Activated CD8-positive, alpha-beta memory T cell treated with anti-CD3 and anti-CD28 coated beads for 48 hours (primary cell): Measurements from ENCODE around the gene STK11IP.

Experiments
- DNase-seq, 3 experiments: peaks; one replicate each; pipeline ENCODE4 v3.0.0-alpha.2; 2020; ENCODE audit warnings: low read depth in 2 of 3, low spot score in 2 of 3

STK11IP gene, protein sequence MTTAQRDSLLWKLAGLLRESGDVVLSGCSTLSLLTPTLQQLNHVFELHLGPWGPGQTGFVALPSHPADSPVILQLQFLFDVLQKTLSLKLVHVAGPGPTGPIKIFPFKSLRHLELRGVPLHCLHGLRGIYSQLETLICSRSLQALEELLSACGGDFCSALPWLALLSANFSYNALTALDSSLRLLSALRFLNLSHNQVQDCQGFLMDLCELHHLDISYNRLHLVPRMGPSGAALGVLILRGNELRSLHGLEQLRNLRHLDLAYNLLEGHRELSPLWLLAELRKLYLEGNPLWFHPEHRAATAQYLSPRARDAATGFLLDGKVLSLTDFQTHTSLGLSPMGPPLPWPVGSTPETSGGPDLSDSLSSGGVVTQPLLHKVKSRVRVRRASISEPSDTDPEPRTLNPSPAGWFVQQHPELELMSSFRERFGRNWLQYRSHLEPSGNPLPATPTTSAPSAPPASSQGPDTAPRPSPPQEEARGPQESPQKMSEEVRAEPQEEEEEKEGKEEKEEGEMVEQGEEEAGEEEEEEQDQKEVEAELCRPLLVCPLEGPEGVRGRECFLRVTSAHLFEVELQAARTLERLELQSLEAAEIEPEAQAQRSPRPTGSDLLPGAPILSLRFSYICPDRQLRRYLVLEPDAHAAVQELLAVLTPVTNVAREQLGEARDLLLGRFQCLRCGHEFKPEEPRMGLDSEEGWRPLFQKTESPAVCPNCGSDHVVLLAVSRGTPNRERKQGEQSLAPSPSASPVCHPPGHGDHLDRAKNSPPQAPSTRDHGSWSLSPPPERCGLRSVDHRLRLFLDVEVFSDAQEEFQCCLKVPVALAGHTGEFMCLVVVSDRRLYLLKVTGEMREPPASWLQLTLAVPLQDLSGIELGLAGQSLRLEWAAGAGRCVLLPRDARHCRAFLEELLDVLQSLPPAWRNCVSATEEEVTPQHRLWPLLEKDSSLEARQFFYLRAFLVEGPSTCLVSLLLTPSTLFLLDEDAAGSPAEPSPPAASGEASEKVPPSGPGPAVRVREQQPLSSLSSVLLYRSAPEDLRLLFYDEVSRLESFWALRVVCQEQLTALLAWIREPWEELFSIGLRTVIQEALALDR

DNA sequence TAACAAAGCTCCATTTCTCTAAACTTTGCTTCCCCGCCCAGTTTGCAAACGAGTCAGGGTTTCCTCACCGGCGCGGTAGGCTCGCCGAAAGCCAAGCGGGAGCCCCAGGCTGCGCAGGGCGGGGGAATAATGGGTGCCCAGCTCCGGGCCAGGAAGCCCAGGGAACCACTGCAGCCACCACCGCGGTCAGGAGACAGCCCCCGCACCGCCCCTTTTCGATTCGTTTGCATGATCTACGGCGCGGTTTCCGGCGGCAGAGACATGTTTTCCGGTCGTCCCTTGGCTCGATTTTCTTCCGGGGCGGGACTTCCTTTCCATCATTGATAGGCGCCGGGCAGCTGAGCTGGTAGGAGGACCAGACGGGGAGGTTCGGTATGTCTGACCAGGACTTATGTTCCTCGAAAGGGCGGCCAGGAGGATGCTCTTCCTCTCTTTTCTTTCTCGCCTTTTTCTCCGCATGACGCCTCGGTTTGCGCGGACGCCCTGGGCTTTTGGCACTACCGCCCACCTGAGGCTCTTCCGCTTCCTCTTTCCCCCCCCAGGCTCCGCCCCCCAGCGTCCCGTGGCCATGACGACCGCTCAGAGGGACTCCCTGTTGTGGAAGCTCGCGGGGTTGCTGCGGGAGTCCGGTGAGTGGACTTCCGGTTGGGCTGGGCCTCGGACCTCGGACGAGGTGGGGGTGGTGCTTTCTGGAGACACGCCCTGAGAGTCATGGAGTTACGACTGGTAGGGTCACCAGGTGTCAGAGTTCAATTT, at the start of gene STK11IP:
Gene STK11IP (plus strand): TSS at position 306 of the 756 bp plus-strand sequence. CDS start 263 bp downstream, at position 569.
- DNase-seq: peak; percentile 72 to 81 (median 79)

DNA sequence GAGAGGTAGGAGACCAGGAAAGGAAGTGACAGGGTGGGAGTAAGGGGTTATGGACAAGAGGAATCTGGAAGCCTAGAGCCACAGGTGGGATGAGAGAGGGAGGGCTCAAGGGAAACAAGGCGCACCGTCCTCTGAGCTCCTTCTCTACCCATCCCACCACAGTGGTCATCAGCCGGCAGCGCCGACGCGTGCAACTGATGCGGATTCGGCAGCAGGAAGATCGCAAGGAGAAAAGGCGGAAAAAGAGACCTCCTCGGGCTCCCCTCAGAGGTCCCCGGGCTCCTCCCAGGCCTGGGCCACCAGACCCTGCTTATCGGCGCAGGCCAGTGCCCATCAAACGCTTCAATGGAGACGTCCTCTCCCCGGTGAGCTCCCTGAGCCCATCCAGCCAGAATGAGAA, 48.7 kb upstream of the STK11IP start:
- DNase-seq: no peak

DNA sequence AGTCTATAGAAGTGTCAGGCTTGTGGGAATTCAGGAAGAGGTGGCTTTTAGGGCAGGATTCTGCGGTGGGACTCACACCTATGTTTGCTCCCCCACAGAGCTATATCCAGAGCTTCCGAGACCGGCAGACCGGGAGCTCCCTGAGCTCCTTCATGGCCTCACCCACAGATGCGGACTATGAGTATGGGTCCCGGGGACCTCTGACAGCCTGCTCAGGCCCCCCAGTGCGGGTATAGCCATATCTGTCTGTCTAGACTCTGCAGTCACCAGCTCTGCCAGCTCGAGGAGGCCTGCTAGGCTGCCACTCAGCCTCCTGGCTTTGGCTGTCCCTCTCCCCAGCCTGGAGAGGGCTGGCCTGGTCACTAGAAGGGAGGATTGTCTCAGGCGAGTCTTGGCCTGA, 48.0 kb upstream of the STK11IP start:
- no peak for DNase-seq

DNA sequence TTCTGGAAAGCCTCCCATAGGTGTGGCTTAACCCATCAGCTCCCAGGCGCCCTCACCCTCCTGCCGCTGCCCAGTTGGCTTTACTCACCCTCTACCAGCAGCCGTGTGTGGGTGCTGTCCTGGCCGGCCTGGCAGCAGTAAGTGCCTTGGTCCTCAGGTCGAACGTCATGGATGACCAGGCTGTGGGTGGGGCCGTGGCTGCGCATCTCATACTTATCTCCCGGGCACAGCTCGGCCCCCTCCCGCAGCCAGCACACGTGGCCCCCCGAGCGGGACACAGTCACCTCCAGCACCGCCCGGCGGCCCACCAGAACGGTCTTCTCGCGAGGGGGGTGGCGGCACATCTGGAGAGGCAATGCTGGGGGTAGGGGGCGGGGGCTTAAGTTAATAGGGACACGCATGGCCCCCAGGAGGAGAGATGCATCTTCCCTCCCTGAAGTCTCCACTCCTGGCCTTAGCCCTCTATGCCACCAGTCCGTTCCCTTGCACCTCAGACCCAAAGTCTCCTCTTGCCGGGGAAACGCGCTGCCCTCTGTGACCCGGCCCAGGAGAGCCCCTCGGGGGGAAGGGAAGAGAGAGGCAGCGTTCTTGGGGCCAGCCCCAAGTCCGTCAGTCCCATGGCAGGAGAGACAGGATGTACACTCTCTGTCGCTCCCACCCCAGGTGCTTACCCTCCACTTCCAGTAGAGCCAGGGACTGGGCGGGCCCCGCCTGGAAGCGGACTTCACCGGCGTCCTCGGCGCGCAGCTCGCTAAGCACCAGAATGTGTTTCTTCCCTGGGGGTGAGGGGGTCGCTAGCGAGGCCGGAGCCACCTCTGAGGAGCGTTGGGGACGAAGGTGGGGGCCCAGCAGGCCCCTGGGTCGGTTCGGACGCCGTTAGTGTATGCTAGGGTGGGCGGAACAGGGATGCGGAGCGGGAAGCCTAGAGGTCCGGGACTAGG, 45.9 kb upstream of the STK11IP start:
- DNase-seq: no peak

DNA sequence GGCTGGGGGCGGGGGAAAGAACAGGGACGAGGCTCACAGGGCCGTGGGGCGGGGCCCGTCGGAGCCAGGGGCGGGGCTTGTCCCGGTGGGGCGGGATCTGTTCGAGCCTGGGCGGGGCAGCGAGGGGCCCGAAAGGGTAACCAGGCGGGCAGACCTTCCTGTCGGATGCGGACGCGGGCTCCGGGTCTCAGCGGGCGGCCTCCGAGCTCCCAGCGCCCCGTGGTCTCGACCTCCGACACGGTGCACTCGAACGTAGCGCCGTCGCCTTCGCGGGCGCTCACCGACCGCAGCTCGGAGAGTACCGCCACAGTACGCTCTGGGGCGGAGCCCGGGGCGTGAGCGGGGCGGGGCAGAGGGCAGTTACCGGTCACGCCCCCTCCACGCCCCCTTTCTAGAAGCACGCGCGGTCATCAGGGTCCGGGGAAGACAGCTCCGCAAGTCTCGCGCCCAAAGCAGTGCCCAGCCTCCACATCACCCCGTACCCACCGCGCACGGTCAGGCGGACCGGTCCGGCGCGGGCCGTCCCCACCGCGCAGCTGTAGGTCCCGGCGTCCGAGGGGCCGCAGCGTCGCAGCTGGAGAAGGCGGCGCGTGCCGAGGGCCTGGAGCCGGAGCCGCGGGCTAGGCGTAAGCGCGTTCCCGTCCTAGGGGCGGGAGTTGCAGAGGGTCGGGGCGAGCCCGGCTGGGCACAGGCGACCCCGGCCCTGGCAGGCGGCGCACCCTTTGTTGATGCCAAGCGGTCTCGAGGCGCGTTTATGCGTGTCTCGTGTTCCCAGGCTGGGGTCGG, 45.1 kb upstream of the STK11IP start:
- DNase-seq: peak; percentile 60 to 70 (median 60)

DNA sequence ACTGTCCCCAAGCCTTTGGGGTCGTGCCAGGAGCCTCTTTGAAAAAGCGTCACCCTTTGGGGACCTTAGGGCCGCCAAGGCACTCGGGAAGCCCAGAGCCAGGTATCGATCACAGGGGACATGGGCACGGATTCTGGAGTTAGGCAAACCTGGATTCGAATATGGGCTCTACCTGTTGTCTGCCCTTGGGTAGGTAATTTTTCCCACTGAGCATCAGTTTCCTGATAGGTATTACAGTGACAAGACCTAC, 44.6 kb upstream of the STK11IP start:
- DNase-seq: no peak

DNA sequence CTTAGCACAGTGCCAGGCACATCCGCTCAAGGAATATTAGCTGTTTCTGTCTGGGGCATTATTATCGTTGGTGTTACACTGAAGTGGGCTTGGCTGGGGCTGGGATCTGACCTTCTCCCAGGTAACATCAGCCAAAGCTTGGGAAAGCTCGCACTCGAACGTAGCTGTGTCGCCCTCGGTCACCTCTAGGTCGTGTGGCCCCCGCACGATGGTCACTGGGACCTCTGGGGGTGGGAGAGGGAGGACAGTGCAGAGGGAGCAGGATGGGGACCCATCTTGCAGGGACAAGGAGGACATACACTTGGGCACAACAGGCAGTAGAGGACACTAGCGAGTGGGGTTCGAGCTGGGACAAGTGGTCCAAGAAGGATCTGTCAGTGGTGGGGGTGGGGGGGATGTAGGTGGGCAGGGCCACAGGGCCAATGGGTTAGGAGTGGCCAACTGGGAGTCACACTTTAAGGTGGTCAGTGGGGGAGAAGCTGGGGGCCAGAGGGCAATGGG, 44.1 kb upstream of the STK11IP start:
- no peak for DNase-seq

DNA sequence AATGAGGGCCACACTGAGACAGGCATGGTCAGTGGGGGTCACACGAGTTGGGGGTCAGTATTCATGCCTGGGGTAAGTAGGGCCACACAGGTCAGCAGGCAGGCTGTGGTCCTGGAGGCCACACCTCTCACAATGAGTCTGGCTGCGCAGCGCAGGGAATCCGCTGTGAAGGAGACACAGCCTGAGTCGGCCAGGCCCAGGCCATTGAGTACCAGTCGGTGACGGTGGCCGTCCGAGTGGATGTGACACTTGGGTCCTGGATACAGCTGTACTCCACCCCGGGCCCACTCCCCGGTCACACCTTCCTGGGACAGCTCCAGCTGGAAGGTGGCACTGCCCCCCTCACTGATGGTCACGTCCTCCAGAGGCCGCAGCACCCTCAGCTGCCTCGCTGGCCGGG, 43.3 kb upstream of the STK11IP start:
- no peak for DNase-seq

DNA sequence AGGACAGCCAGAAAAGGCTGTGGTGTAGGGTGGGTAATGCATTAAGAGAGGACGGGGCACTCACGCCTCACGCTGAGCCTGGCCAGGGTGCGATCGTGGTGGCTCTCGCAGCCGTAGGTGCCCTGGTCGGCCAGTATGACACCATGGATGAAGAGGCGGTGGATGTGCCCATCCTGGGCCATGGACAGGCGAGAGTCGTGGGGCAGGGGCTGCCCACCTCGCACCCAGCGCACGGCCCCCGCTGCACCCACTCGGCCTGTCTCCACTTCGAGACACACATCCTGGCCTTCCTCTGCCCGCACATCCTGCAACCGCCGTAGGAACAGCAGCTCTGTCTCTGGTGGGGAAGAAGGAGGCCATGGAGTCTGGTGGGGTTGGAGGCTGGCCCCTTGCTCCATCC, 41.7 kb upstream of the STK11IP start:
- DNase-seq: no peak

DNA sequence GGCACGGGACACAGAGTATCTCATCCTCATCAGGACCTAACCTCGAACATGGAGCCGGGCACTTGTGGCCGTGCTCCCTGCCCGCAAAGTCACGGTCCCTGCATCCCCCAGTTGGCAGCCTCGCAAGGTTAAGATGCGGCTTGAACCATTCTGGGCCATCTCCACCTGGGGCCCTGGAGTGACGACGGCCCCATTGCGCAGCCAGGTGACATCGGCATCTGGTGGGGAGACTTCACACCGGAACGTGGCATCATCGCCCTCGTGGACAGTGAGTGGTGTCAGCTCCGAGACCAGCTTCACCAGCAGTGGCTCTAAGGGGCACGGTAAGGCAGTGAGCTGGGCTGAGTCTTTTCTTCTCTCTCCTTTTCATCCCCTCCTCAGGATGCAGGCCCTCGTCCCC, 41.2 kb upstream of the STK11IP start:
- DNase-seq: no peak

DNA sequence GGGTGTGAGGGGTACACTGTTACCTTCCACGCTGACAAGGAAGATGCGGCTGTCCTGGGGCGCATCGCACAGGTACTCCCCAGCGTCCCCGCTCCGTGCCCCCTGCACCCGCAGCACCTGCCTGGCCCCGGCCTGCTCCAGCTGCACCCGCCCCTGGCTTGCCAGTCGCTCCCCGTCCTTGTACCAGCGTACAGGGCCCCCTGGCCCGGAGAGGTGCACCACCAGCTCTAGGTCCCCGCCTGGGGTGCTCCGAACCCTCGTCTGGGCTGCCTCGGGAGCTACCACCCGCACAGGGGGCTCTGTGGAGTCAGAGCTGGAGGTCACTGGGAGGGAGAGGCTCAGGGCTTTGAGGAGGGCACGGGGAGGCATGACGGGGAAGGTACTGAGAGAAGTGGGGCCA, 40.3 kb upstream of the STK11IP start:
- DNase-seq: no peak

DNA sequence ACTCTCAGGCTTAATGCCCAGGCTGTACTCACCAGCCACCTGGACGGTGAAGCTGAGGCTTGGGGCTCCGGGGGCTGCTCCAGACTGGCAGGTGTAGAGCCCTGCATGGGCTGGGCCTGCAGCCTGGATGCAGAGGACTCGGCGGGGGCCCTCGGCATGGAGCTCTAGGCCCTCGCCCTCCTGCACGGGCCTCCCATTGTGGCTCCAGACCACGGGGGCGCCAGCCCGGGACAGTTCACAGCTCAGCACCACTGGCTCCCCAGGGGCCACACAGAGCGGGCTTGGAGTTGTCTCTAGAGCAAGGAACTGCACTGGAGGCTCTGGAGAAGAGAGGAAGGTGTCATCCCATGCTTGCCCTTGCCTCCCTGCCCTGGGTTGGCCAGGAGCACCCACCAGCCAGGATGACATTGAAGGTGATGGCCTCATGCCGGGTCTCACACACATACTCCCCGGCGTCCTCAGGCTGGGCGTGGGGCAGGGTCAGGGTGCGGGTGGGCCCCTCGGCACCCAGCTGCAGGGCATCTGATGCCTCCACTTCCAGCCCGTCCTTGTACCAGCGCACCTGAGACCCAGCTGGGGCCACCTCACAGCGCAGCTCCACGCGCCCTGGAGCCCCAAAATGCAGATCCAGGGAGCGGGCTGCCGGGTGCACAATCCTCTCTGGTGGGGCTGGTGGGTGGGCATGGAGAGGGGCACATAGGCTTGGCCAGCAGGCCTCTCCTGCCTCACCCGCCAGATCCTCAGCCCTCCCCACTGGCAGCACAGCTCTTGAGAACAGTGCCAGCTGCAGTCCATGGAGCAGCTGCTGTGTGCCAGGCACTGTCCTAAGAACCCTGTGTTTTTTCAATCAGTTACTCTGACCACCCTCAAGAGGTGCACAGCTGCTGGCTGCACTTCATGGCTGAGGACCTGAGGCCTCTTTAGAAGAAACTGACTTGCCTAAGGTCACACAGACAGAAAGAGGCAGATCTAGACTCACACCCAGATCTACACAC, 39.6 kb upstream of the STK11IP start:
- no peak for DNase-seq

DNA sequence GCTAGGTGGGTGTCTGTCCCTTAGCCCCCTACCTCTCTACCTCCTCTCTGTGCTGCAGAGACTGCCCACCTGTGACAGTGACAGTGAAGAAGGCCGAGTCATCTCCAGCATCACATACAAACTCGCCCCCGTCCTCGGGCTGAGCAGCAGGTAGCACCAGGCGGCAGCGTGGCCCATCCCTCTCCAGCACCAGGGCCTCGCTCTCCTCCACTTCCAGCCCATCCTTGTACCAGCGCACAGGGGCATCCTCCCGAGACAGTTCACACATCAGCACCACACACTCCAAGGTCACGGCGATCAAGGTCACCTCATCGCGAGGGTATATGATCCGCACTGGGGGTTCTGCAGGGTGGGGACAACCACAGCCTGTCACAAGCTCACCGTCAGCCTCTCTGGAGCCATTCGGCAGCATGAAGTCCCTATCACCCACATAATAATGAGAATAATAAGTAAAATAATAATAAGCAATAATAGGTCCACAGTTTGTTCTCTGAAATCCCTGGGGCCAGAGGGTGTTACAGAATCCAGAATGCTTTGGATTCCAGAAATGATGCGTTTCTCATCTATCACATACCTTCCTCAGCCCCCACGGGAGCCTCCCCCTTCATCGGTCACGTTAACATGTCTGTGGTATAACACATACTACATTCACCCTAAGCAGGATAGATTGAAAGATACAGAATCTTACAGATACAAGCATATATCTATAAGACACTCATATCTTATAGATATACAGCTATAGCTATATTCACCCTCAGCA, 38.3 kb upstream of the STK11IP start:
- DNase-seq: no peak

DNA sequence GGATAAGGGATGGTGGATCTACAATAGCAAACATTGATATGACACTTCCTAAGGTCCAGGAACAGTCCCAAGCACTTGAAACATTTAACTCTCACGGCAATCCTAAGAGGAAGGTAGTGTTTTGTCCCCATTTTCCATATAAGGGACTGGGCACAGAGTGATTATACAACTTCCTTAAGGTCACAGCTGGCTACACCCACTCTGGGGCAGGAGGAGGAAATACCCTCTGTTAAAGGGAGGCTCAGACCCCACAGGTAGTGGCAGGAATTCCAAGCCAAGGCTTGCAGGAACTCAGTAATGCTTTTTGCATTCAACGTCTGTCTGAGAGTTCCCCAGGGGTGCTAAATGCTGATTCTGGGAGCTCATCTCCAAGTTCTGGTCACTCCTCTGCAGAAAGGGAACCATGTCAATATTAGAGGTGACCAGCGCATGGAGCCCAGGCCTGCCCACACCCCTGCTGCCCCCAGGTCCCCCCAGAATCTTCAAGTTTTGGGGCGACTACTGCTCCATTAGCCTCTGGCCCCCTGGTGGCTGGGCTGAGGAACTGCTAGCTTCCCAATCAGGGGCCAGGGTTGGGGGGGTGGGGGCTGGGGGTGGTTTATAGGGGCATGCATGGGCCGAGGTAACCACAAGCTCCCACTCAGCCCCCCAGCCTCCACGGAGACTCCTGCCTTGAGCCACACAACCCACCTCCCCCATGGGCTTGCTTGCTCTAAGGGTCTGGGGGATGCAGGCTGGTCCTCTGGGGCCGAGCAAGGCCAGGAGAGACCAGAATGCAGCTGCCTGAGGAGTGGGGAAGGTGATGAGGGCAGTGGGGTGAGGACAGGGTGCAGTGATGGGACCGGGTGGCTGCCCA, 37.4 kb upstream of the STK11IP start:
- DNase-seq: no peak

DNA sequence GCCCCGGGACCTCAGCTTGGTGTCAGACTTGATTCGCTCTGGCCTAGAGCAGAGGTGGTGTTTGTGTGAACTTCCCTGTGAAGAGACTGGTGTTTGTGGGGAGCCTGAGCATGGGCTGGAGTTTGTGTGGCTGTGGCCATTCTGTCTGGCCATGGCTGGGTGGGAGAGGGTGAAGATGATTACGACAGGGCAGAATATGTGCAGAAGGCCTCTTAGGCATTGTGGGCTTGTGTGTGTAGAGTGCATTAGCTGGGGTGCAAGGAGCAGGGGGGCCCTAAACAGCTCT, 36.8 kb upstream of the STK11IP start:
- DNase-seq: no peak

DNA sequence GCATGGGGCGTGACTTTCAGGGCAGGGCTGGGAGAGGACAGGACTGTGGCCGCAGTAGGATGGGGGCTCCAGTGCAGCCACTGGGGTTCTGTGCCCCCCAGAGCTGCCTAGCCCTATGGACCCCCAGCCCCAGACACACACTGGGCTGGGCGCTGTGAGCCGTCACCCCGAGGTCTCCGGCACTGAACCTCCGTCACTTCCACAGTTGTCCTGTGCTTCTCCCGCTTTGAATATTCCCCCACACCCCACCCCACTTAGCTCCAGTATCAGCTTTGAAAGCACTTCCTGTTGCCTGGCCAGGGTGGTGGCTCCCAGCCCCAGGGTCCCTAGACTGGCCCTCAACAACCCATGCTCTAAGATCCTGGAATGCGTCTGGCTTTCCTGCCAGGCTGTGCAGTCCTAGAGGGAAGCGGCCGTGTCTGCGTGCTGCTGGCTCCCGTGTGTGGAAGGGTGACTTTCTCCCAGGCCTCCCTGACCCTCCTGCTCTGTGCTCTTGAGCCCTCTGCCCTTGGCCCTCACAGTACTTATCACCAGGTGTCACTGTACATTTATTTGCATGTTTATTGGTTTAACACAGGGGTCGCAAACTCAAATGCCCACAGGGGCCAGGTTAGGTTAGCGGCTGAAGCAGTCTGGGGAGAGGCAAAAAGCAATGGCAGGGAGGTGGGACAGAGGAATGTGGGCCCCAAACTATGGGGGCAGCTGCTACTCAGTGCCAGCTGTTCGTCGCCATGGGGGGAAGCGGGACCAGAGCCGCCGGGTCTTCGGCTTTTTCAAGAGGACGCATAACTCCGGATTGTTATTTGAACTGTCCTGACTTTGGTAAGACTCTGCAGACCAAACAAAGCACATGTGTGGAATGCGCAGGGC, 36.2 kb upstream of the STK11IP start:
- DNase-seq: no peak
